ENCODE data around the gene PCLAF.

GRCh38 chr15:64381000-64381751 lies at the start of gene PCLAF:
- TF ChIP-seq GATA2 (IDR thresholded peaks at IDR 0.05; ENCODE audit: low read depth, low read length) (no peak), GATA3 (IDR thresholded peaks at IDR 0.05; ENCODE audit: low read depth, low read length) (no peak)
